ENCODE measurements around the gene ZNF407.
A peak's percentile ranks its signal among the peaks of the same experiment; 100 is the strongest.
"Not testable (repeated sequence)": the region's sequence is repeated elsewhere in the genome, so short reads cannot be mapped to it uniquely, and the experiment has no call there.

ZNF407 gene, protein sequence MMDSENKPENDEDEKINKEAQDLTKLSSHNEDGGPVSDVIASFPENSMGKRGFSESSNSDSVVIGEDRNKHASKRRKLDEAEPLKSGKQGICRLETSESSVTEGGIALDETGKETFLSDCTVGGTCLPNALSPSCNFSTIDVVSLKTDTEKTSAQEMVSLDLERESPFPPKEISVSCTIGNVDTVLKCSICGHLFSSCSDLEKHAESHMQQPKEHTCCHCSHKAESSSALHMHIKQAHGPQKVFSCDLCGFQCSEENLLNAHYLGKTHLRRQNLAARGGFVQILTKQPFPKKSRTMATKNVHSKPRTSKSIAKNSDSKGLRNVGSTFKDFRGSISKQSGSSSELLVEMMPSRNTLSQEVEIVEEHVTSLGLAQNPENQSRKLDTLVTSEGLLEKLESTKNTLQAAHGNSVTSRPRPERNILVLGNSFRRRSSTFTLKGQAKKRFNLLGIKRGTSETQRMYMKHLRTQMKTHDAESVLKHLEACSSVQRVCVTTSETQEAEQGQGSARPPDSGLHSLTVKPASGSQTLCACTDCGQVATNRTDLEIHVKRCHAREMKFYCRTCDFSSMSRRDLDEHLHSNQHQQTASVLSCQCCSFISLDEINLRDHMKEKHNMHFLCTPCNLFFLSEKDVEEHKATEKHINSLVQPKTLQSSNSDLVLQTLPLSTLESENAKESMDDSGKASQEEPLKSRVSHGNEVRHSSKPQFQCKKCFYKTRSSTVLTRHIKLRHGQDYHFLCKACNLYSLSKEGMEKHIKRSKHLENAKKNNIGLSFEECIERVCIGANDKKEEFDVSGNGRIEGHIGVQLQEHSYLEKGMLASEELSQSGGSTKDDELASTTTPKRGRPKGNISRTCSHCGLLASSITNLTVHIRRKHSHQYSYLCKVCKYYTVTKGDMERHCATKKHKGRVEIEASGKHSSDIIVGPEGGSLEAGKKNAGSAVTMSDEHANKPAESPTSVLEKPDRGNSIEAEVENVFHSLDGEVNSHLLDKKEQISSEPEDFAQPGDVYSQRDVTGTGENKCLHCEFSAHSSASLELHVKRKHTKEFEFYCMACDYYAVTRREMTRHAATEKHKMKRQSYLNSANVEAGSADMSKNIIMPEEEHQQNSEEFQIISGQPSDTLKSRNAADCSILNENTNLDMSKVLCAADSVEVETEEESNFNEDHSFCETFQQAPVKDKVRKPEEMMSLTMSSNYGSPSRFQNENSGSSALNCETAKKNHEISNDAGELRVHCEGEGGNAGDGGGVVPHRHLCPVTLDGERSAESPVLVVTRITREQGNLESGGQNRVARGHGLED (N-terminal part only)

DNA sequence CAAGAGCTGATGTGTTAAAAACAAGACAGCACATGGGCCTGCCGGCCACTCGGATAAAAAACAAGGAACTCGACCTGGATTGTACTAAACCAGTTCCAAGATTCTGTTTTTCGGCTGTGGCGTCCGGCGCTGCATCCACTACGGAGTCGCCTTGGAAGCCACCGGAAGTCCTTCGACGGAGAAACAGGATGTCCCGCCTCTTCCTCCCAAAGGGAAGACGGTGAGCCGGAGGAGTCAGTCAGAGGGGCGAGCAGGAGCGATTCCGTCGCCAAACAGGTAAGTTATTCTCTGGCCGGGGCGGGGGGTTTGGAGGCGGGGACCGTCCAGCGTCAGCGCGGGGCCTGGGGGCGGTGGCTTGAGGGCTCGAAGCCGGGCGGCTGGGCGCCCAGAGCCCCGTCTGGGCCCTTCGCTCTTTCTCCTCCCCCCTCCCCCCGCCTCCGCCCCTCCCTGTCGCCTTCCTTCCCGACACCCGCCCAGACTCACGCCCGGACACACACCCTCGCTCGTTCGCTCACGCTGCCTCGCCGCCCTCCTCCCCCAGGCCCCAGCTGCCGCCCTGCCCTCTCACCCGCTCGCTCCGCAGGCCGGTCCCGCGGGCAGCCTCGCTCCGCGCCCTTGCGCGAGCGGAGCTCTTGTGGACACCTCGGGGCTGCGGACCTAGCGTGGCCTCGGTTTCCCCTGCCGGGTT is at the start of gene ZNF407:
Gene ZNF407, plus strand, starts transcription at position 209 of the 688 bp plus-strand sequence. CDS start 33,150 bp downstream, outside the sequence.
- DNase-seq, result peak; percentile 5 to 98 (median 88)

DNA sequence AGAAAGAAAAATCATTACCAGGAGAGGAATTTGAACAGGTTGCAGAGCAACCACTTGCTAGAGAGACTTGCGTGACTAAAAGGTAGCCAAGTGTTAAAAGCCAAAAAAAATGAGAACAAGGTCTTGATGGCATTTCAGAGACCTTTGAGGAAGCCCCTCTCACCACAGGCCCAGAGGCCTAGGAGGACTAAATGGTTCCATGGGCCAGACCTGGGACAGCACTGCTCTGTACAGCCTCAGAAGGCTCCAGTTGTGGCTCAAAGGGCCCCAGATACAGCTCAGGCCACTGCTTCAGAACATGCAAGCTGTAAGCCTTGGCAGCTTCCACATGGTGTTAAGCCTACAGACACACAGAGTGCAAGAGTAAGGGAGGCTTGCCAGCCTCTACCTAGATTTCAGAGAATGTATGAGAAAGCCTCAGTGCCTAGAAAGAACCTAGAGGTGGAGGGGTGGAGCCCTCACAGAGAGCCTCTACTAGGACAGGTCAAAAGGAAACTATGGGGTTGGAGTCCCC is 48.0 kb upstream of the ZNF407 start:
- DNase-seq, result no peak

DNA sequence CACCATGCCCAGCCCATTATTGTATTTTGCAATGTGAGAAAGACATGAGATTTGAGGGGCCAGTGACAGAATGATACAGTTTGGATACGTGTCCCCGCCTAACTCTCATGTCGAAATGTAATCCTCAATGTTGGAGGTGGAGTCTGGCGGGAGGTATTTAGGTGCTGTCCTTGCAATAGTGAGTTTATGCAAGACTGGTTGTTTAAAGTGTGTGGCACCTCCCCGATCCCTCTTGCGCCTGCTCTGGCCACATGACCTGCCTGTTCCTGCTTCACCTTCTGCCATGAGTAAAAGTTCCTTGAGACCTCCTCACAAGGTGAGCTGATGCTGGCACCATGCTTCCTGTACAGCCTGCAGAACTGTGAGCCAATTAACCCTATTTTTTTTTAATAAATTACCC is 46.8 kb upstream of the ZNF407 start:
- no peak for DNase-seq

DNA sequence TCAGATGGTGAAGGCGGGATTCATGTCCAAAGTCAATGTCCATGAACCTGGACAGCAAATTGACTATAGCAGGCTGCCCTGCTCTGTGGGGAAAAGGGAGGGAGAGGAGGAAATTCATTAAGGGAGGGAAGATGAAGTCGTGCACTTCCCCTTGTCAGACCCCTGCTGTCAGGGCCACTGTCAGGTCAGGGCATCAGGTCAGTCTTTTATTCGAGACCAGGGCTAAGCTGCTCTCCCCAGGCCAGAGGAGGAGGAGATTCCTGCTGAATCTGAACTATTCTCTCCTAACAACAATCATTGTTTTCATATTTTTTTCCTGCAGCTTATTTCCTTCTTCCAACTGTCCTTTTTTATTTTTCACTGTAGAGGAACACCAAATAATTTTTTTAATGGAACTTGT is 46.2 kb upstream of the ZNF407 start:
- DNase-seq, result no peak

DNA sequence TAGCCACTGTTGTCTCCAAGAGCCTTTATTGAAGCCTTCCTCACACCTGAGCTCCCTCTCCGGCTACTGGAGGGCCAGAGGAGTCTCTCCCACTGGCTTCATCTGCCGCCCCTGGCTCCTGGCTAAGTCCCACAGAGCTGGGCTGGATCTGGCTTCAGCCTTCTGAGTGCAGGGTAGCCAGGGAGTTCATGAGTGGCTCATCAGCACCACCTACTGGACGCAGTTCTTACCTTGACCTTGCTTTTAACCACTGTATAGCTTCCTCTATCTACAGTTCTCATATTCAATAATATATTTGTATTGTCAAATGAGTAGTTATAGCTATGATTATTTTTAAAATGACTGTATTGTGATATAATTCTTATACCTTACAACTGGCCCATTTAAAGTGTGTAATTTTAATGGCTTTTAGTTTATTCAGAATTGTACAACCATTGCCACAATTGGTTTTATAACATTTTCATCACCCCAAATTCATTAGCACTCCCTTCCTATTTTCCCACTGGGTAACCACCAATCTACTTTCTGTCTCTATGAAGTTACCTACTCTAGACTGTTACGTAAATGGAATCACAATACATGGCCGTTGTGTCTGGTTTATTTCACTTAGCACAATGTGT is 45.6 kb upstream of the ZNF407 start:
- DNase-seq, result peak in 54 of 58 donors; percentile 6 to 86 (median 61)

DNA sequence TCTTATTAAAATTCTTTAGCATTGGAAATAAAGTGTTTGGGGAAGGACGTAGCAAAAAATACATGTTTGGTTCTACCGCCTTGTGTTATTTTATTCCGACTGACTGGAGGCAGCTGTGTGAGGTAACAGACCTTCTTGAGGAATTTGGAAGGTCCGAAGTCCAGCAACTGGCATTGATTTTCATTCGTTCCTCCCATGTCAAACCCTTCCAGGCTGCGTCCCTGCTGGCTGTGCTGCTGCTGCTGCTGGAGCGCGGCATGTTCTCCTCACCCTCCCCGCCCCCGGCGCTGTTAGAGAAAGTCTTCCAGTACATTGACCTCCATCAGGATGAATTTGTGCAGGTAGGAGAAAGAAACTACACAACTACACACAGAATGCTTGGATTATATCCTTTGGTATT is 41.5 kb upstream of the ZNF407 start:
- no peak for DNase-seq

DNA sequence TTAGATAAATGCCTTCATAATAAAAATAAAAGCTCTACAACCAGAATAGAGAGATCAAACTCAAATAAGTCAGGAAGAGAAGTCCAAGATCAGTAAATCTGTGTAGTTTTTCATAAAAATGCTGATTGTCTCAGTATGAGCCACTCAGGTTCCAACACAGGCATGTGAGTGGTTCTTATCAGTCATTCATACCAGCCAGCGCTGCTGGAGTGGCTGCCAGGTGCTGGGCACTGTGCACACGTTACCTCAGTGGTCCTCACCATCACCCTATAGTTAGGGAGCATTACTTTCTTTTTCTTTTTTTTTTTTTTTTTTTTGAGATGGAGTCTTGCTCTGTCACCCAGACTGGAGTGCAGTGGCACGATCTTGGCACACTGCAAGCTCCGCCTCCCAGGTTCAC is 39.6 kb upstream of the ZNF407 start:
- no peak for DNase-seq

DNA sequence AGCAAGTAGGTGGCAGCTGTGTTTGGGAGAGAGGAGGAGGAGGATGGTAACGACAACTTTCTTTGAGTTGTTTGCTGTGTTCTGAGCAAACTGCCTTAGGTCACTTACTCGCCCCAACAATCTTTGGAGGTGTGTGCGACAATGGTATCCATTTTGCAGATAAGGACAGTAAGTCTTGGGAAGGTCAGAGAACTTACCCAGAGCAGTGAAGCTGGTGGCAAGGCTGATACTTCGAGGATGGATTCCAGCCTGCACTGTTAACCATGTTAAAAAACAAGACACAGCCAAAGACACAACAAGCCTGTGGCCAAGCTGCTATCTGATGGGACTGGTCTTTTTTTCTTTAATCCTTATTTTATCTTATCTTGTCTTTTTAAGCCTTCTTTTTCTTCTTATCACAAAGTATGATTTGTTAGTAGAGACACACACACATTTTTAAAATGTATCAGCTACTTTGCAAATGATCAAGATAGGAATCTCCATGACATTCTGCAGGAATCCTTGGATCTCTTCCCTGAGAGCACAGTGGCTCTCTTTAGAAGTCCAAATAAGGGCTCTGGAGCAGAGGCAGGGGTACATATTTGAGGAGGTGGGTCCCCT is 35.4 kb upstream of the ZNF407 start:
- no peak for DNase-seq

DNA sequence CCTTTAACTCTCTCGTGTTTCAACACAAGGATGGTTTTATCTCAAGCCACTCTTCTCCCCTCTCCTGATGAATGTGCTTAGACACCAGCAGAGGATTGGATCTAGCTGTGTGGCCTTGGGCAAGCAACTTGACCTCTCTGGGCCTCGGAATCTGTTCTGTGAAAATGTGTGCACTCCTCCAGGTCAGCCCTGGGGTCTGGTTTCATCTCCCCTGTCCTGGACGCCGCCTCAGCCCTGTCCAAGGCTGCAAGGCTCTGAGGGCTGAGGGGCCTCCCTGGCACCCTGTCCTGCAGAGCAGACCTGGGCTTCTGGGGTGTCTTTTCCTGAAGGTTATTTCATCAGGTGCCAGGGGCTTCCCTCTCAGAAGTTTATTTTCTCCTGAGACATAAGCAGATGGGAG is 34.9 kb upstream of the ZNF407 start:
- no peak for DNase-seq

DNA sequence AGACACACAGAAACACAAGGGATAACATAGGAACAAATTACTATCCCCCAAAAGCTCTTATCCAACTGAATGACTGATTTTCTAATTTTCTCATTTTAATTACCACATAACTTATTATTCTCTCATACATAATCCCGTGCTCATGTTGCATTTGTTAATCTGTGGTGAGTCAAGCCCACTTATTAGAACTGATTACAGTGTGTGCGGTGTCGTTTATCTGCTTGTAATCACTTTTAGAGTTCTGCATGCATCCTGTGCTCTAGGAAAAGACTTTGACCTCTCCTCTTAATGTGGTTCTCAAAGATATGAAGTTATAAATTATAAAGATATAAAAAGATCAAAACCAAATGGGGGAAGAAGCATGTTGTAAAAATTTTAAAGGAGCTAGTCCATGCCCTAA is 33.7 kb upstream of the ZNF407 start:
- DNase-seq, result no peak

DNA sequence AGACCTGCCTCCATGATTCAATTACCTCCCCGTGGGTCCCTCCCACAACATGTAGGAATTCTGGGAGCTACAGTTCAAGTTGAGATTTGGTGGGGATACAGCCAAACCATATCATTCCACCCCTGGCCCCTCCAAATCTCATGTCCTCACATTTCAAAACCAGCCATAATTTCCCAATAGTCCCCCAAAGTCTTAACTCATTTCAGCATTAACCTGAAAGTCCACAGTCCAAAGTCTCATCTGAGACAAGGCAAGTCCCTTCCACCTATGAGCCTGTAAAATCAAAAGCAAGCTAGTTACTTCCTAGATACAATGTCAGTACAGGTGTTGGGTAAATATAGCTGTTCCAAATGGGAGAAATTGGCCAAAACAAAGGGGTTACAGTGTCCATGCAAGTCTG is 32.5 kb upstream of the ZNF407 start:
- not testable (repeated sequence) for DNase-seq

DNA sequence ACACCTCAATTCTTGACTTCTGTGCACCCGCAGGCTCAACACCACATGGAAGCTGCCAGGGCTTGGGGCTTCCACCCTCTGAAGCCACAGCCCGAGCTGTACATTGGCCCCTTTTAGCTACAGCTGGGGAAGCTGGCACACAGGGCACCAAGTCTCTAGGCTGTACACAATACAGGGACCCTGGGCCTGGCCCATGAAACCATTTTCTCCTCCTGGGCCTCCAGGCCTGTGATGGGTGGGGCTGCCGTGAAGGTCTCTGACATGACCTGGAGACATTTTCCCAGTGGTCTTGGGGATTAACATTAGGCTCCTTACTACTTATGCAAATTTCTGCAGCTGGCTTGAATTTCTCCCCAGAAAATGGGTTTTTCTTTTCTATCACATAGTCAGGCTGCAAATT is 31.7 kb upstream of the ZNF407 start:
- DNase-seq, result not testable (repeated sequence)

DNA sequence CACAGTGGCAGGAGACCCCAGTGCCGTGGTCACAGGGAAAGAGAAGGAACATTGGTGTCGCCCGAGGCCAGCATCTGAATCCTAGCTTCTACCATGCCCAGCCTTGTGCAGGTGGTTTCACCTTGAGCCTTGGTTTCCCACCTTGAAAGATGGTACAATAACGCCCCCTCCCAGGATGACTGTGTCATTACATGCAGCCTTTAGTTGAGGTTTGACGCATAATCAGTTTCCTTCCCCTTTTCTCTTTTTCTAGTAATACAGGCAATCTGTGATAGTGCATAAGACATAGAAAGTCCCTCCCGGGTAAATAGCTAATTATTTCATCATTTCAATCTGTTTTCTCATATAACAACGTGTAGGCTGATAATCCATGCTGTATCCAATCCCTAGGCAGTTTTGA is 29.8 kb upstream of the ZNF407 start:
- DNase-seq, result no peak

DNA sequence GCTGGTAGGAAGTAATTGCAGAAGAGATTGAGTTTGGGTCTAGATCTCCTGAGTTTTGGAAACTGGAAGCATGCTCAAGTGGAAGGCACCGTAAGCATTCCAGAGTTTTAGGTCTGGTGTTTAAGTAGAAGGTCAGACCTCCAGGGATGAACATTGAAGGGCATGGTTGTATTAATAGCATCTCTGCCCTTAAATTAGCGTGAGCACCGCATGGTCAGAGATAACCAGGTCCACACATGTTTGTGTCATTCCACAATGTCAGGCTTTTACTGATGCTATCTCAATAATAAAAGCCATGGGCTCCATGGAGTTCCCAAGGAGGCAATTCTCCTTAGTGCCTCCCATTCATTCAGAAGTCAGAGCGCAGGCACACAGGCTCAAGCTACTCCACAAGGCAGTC is 28.3 kb upstream of the ZNF407 start:
- no peak for DNase-seq

DNA sequence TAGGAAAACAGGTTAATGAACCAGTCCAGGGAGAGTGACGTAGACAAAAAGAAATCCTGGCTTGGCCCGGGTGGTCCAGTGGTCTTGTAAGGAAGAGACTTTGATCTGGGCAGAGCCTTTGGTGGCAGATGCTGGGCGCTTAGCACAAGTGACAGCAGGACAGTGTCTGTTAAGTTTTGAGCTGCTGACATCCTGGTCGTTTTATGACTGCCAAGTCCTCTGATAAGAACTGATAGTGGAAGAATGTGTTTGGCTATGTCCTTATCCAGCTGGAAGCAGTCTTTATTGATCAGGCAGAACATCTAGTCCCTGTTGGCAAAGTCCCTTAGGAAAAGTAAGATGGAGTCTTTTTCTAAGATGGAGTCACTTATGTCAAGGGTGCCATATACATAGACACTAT is 27.4 kb upstream of the ZNF407 start:
- no peak for DNase-seq

DNA sequence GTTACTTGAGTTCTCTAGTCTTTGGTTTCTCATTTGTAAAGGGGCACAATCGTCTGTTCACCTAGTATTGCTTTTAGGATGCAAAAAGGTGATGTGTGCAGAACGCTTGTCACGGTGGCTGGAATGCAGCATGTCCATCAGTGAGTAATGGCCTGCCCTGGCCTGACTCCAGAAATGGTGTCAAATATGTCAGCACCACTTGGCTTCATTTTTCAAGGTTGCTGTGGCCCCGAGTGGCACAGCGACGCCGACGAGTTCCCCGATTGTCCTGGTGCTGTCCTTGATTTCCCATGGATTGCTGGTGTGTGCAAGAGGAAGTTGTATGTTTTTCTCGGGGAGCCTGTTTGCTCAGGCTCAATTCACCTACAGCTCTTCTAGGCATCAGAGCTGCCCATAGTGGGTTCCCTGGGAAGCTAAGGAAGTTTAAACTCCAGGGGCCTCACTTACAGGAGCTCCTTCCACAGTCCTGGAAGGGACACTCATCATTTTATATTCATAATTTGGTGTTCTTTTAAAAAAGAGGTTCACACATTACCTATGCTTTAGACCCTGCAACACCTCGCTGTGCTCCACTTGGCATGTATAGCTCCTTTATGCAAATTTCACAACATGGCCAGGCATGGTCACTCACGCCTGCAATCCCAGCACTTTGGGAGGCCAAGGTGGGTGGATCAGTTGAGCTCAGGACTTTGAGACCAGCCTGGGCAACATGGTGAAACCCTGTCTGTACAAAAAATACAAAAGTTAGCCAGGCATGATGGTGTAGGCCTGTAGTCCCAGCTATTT is 25.6 kb upstream of the ZNF407 start:
- no peak for DNase-seq

DNA sequence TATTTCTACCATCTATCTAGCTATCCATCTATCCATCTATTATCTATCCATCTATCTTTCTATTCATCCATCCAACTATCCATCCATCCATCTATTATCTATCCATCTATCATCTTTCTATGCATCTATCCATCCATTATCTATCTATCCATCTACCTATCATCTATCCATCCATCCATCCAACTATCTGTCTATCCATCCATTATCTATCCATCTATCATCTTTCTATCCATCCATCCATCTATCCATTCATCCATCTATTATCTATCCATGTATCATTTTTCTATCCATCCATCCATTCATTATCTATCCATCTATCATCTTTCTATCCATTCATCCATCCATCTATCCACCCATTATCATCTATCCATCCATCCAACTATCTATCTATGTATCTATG is 24.6 kb upstream of the ZNF407 start:
- no peak for DNase-seq

DNA sequence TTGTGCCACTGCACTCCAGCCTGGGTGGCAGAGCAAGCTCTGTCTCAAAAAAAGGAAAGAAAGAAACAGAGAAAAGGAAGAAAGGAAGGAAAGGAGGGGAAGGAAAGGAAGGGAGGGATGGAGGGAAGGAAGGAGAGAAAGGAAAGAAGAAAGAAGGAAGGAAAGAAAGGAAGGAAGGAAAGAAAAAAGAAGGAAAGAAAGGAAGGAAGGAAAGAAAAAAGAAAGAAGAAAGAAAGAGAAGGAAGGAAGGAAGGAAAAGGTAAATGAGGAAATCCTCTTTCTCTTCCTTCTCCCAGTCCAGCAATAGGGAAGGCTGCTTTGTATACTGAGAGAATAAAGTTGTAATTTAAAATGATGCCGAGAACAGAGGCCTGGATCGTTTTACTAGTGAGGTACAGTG is 22.8 kb upstream of the ZNF407 start:
- no peak for DNase-seq

DNA sequence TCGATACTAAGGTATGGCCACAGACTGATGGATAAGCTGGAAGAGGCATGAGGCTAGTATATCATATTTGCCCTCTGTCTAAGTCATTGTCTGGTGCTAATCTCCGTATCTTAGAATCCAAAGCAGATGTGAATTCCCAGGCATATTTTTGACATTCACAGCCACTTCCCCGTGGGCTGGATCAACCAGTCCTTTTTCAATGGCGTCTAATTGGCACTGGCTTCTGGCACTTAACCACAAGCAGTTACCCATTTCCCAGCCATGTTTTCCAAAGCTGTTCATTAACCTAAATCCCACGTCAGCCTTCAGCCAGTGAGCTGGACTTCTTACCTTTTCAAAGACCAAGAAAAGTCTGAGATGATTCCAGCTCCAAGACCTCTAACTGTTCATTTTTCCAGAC is 20.7 kb upstream of the ZNF407 start:
- no peak for DNase-seq

Data from anterior cingulate cortex (tissue), 58 donors.